Measurements from ENCODE around the gene FCMR.

- TF ChIP-seq SUPT20H (IDR thresholded peaks at IDR 0.05; ENCODE audit: borderline replicate concordance, control insufficient read depth, low read depth, low read length), result no peak
- no peak for TF ChIP-seq CTCF (IDR thresholded peaks at IDR 0.05 in 2 of 3, conservative IDR thresholded peaks at IDR 0.05 in 1 of 3; ENCODE audit: control insufficient read depth in 2 of 3, extremely low read depth in 1 of 3, insufficient read depth in 1 of 3, low read depth in 3 of 3, low read length in 3 of 3)
- no peak for TF ChIP-seq SIX5 (IDR thresholded peaks at IDR 0.05; ENCODE audit: low read depth, low read length, severe bottlenecking)
- TF ChIP-seq REST (IDR thresholded peaks at IDR 0.05; ENCODE audit: low read depth, low read length), result no peak
- TF ChIP-seq POLR2A (IDR thresholded peaks at IDR 0.05; ENCODE audit: low read depth, low read length), result 0 out of 2 replicates have a peak, but pooled peaks have one; percentile 1
- no peak for TF ChIP-seq YY1 (IDR thresholded peaks at IDR 0.05; ENCODE audit: low read depth, low read length)
- TF ChIP-seq CBX5 (IDR thresholded peaks at IDR 0.05; ENCODE audit: low read depth), result no peak
- TF ChIP-seq RAD21 (IDR thresholded peaks at IDR 0.05; ENCODE audit: insufficient read depth, low read depth, low read length), result no peak
- TF ChIP-seq SREBF1 (IDR thresholded peaks at IDR 0.05; ENCODE audit: low read length), result no peak
- TF ChIP-seq ZNF274 (IDR thresholded peaks at IDR 0.05; ENCODE audit: insufficient read depth, insufficient read length), result no peak
- TF ChIP-seq ZNF24 (IDR thresholded peaks at IDR 0.05), result no peak
- TF ChIP-seq HCFC1 (IDR thresholded peaks at IDR 0.05; ENCODE audit: low read length), result no peak
- no peak for TF ChIP-seq NRF1 (conservative IDR thresholded peaks at IDR 0.05; ENCODE audit: low read depth, low read length)
- TF ChIP-seq FOXM1 (IDR thresholded peaks at IDR 0.05; ENCODE audit: low read depth, low read length), result no peak
Observed at GRCh38 chr1:206909161-206909882, 12.4 kb downstream of the FCMR start.

Data from GM12878 (cell line).